CD4-positive, alpha-beta T cell treated with Interleukin-17A for 1 hour (primary cell): ENCODE data around the gene SORD.
"Not testable (repeated sequence)": the region's sequence is repeated elsewhere in the genome, so short reads cannot be mapped to it uniquely, and the experiment has no call there.

ENCODE experiments used
- DNase-seq: peaks from one replicate; pipeline ENCODE4 v3.0.0-alpha.2; 2020

SORD gene

DNA sequence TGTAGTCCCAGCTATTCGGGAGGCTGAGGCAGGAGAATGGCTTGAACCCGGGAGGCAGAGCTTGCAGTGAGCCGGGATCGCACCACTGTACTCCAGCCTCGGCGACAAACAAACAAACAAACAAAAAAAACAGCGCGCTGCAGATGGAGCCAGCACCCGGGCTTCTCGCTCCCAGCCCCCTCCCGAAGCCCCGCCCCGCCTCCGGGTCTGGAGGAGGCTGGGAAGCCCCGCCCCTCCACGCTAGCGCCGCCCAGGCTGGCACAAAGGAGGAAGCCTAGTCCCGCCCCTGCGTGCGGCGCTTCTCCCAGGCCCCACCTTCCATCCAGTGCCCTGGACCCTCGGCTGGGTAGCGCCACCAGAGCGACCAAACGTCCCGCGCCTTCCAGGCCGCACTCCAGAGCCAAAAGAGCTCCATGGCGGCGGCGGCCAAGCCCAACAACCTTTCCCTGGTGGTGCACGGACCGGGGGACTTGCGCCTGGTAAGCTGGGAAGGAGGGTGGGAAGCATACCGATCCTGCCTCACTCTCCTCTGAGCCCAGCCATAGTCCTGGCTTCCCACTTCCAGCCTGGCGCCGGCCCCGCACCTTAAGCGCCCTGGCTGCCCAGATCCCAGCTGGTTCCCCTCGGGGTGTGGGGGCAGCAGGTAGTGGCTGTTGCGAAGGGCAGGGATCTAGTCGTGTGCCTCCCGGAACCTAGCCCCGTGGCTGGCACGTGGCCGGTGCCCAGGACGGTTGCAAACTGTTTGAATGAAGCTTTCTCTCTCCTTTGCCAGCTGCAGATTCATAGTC, at the start of gene SORD:
Gene SORD, plus strand, starts transcription at position 325 of the 788 bp plus-strand sequence. Its CDS starts 89 bp downstream, at position 414.
- DNase-seq, result peak; percentile 88

GRCh38 chr15:44976183-44976582, 46.8 kb upstream of the SORD start:
- not testable (repeated sequence) for DNase-seq

- DNase-seq, result not testable (repeated sequence)
Measured at GRCh38 chr15:44977781-44978180, 45.2 kb upstream of the SORD start.

DNA sequence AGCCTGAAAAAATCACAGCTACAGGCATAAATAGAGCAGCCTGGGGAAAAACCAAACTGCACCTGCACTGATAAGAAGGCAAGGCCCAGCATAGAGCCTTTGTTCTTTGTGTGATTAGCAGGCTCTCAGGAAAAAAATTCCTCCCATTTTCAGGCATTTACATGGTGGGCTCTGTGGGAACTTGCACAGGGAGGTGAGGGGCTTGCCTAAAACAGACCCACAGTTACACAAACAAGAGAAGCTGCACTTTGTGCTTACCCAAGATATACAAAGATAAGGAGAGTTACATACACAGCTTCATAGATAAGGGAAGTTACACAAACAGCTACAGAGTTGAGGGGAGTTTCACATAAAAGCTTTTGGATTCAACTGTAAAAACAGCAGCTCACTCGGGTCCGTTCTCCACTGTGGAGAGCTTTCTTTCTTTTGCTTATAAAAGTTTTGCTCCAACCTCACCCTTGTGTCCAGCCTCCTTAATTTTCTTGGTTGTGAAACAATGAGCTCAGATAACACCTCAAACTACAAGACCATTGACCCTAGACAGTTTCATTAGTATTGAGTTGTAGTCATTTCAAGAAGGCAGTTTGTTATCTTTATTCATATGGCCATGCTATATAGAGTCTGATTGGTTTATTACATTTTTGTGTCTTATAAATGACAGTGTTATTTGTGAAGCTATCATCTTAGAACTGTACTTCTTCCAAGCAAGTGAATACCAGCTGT, 43.2 kb upstream of the SORD start:
- DNase-seq, result not testable (repeated sequence)

DNA sequence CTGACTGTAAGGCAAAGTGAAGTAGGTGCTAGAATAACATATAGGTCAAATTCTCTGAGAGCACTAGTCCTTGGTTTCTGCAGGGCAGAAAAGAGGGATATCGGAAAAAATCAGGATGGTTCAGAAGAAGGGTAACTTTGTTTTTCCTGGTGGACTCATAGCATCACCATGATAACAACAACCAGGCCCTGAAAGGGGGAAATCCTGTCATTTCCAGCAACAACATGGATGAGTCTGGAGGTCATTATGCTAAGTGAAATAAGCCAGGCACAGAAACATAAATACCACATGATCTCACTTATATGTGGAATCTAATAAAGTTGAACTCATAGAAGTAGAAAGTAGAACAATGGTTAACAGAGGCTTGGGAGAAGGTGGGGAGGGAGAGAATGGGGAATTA, 38.9 kb upstream of the SORD start:
- not testable (repeated sequence) for DNase-seq

DNA sequence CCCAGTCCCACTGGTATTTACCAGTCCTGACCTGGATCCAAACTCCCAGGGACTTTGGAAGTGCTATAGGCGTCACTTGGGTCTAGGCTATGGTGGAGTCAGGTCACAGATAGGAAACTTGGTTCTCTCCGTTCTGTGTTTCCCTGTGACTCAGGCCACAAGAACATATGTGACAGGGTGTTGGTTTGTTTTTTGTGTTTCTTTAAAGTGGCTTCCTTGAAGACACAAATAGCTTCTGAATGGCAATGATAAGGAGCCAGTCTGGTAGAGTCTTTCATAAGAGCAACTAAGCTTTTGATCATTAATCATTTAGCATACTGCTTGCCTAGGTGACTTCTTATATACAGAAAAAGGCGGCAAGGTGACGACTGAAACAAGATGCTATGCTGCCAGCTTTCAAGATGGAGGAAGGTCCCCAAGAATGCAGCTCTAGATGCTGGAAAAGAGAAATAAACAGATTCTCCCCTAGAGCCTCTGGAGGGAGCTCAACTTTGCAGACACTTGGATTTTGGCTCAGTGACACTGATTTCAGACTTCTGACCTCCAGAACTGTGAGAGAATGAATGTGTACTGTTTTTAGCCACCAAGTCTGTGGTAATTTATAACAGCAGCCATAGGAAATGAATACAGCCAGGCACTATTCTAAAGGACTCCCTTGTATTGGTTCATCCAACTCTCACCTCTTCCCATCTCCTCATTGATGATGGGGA, 36.5 kb upstream of the SORD start:
- not testable (repeated sequence) for DNase-seq

DNA sequence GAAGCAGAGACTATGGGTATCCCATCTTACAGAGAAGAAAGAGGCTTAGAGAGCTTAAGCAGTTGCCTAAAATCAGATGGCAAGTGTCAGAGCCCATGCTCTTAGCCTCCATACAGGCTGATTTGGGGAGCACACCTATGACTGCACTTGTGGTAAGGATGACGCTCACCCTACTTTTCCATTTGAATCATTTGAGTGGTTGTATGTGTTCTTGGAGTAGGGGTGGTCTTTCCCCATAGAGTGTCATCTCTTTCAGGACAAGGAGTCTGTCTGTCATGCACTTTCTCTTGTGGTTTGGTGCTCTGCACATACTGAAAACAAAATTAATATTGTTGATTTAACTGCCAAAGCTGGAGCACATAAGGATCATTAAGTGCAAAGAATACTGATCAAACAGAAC, 35.3 kb upstream of the SORD start:
- not testable (repeated sequence) for DNase-seq

- not testable (repeated sequence) for DNase-seq
Measured at GRCh38 chr15:44988184-44988869, 34.7 kb upstream of the SORD start.

DNA sequence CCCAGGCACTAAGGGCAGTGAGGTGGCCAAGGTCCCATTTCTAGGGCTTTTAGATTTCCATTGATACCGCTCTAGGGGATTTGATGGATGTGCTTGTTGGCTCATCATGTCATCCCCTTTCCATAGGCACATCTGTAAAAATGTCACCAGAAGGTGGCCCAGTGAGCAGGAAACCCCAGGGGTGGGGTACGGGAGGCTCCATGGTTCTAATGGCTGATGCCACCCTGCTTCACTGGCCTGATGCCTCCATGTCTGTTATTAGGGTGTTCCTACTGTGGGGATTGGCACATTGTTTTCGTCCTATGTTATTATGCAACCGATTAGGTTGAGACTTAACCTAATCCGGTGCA, 34.1 kb upstream of the SORD start:
- DNase-seq, result not testable (repeated sequence)

- DNase-seq, result not testable (repeated sequence)
Measured at GRCh38 chr15:44997632-44998031, 25.4 kb upstream of the SORD start.

DNA sequence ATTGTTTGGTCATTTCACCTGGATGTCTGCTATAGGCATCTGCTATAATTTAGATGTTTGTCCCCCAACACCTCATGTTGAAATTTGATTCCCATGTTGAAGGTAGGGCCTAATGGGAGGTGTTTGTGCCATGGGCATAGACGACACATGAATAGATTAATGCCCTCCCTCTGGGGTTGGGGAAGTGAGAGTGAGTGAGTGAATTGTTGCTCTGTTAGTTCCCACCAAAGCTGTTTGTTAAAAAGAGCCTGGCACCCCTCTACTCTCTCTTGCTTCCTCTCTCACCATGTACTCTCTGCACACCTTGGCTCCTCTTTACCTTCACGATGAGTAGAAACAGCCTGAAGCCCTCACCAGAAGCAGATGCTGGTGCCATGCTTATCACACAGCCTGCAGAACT, 23.9 kb upstream of the SORD start:
- no peak for DNase-seq

DNA sequence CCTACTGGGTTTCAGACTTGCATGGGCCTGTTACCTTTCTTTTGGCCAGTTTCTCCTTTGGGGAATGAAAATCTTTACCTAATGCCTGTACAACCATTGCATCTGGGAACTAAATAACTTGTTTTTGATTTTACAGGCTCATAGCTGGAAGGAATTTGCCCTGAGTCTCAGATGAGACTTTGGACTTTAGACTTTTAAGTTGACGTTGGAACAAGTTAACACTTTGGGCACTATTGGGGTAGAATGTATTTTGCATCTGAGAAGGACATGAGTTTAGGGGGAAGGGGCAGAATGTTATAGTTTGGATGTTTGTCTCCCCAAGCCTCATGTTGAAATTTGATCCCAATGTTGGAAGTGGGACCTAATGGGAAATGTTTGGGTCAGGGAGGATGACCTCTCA, 21.8 kb upstream of the SORD start:
- DNase-seq, result not testable (repeated sequence)

- DNase-seq, result not testable (repeated sequence)
Measured at GRCh38 chr15:45003731-45004410, 19.1 kb upstream of the SORD start.

DNA sequence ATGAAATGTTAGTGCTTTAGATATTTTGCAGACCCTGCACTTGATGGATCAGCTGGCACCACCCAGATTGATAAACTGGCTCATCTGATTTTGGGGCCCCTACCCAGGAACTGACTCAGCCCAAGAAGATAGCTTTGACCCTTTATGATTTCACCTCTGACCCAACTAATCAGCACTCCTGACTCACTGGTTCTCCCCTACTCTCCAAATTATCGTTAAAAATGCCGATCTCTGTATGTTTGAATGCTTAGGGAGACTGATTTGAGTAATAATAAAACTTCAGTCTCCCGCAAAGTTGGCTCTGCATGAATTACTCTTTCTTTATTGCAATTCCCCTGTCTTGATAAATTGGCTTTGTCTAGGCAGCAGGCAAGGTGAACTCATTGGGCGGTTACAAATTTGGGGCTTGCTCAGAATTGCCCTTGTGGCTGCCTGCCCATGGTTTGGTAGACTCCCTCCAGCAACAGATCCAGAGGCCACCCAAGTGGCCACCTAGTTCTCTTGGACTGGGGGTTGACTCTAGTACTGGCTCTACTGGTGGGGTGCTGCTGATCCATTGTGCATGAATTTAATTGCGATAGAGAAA, 18.3 kb upstream of the SORD start:
- not testable (repeated sequence) for DNase-seq

DNA sequence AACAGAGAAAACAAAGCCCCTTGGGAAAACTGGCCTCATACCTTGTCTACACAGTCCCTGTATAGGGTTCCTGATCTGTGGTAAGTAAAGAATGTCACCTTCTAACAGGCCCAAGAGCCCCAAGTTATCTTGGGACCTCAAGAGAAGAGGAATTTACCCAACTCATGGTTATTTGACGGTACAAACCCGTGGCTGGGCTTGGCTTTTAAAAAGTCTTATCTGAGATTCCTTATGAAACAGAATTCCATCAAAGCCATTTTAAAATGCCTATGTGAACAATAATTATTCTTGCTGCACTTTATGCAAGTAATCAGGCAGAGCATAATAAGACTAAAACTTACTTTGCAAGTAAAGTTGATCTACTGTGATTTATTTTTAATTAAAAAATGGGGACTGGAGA, 13.9 kb upstream of the SORD start:
- no peak for DNase-seq

DNA sequence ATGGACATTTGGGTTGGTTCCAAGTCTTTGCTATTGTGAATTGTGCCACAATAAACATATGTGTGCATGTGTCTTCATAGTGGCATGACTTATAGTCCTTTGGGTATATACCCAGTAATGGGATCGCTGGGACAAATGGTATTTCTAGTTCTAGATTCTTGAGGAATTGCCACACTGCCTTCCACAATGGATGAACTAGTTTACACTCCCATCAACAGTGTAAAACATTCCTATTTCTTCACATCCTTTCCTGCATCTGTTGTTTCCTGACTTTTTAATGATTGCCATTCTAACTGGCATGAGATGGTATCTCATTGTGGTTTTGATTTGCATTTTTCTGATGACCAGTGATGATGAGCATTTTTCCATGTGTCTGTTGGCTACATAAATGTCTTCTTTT, 7.9 kb upstream of the SORD start:
- DNase-seq, result not testable (repeated sequence)

- DNase-seq, result not testable (repeated sequence)
Measured at GRCh38 chr15:45020222-45020900, 2.6 kb upstream of the SORD start.

DNA sequence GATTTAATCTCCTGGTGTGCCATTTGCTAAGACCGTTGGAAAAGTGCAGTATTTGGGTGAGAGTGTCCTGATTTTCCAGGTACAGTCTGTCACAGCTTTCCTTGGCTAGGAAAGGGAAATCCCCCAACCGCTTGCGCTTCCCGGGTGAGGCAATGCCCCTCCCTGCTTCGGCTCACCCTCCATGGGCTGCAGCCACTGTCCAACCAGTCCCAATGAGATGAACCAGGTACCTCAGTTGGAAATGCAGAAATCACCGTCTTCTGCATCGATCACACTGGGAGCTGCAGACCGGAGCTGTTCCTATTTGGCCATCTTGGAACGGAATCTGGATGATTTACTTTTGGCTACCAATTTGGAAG, 2.1 kb upstream of the SORD start:
- DNase-seq, result not testable (repeated sequence)

DNA sequence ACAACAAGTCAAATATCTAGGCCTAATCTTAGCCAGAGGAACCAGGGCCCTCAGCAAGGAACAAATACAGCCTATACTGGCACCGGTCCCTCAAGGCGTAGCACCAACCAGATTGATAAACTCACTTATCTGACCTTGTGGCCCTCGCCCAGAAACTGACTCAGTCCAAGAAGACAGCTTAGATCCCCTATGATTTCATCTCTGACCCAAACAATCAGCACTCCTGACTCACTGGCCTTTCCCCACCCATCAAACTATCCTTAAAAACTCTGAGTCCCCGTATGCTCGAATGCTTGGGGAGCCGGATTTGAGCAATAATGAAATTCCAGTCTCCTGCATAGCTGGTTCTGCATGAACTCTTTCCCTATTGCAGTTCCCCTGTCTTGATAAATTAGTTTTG, 1.6 kb upstream of the SORD start:
- DNase-seq, result no peak

GRCh38 chr15:45023659-45024225, 747 bp downstream of the SORD start:
- no peak for DNase-seq

- not testable (repeated sequence) for DNase-seq
Measured at GRCh38 chr15:45024649-45025048, 1.7 kb downstream of the SORD start.
